ENCODE data around the gene GOLGA8R.
"Not testable (repeated sequence)": the region's sequence is repeated elsewhere in the genome, so short reads cannot be mapped to it uniquely, and the experiment has no call there.

- not testable (repeated sequence) for TF ChIP-seq CTCF (conservative IDR thresholded peaks at IDR 0.05); ZFX (IDR thresholded peaks at IDR 0.05)
These were observed 45.8 kb downstream of the GOLGA8R start for GRCh38 chr15:30368271-30368670.
